ES-I3 (cell line): ENCODE measurements around the gene NTSR1.

Experiments
- H3K36me3 ChIP-seq: 2 replicates; pipeline ENCODE4 v1.6.1; 2013; ENCODE audit warnings: mild to moderate bottlenecking, low read length, control low read depth, moderate library complexity; ENCODE audit not compliant: insufficient read depth
- H3K4me1 ChIP-seq: 2 replicates; pipeline ENCODE4 v1.6.1; 2013; ENCODE audit warnings: mild to moderate bottlenecking, control low read depth, low read length; ENCODE audit not compliant: insufficient read depth
- H3K9ac ChIP-seq: 2 replicates; pipeline ENCODE4 v1.6.1; 2013; ENCODE audit warnings: low read depth, mild to moderate bottlenecking, low read length, moderate library complexity
- H3K9me3 ChIP-seq: 2 replicates; pipeline ENCODE4 v1.6.1; 2013; ENCODE audit warnings: mild to moderate bottlenecking, low read length, moderate library complexity; ENCODE audit not compliant: control insufficient read depth, insufficient read depth

The NTSR1 gene

GRCh38 chr20:62667530-62668440 is 40.9 kb upstream of the NTSR1 start:
- Histone ChIP-seq H3K9ac (no peak overlapping the region), H3K36me3 (no peaks in the 10 kb centered on the region), H3K9me3 (no peaks in the 10 kb centered on the region), H3K4me1 (peaks cover 6% of the 10 kb centered on the region)

GRCh38 chr20:62668441-62669027 is 40.1 kb upstream of the NTSR1 start:
- Histone ChIP-seq H3K4me1 (peaks cover 3% of the 10 kb centered on the region), H3K36me3 (no peaks in the 10 kb centered on the region), H3K9me3 (no peaks in the 10 kb centered on the region), H3K9ac (no peak overlapping the region)

GRCh38 chr20:62669249-62669648 is 39.4 kb upstream of the NTSR1 start:
- Histone ChIP-seq H3K4me1 (no peaks in the 10 kb centered on the region), H3K36me3 (no peaks in the 10 kb centered on the region), H3K9ac (no peak overlapping the region), H3K9me3 (no peaks in the 10 kb centered on the region)

- H3K9ac ChIP-seq, result no peak overlapping the region
- H3K36me3 ChIP-seq, result no peaks in the 10 kb centered on the region
- no peaks in the 10 kb centered on the region for H3K9me3 ChIP-seq
- H3K4me1 ChIP-seq, result no peaks in the 10 kb centered on the region
Observed at GRCh38 chr20:62670156-62670555, 38.5 kb upstream of the NTSR1 start.

- H3K36me3 ChIP-seq, result no peaks in the 10 kb centered on the region
- H3K9me3 ChIP-seq, result no peaks in the 10 kb centered on the region
- no peaks in the 10 kb centered on the region for H3K4me1 ChIP-seq
- no peak overlapping the region for H3K9ac ChIP-seq
Observed at GRCh38 chr20:62670998-62671397, 37.6 kb upstream of the NTSR1 start.

GRCh38 chr20:62671765-62672164 is 36.9 kb upstream of the NTSR1 start:
- Histone ChIP-seq H3K9me3 (no peaks in the 10 kb centered on the region), H3K9ac (no peak overlapping the region), H3K36me3 (no peaks in the 10 kb centered on the region), H3K4me1 (no peaks in the 10 kb centered on the region)

GRCh38 chr20:62674370-62674769 is 34.3 kb upstream of the NTSR1 start:
- Histone ChIP-seq H3K4me1 (no peaks in the 10 kb centered on the region), H3K9ac (no peak overlapping the region), H3K9me3 (no peaks in the 10 kb centered on the region), H3K36me3 (no peaks in the 10 kb centered on the region)

- no peaks in the 10 kb centered on the region for H3K36me3 ChIP-seq
- H3K9ac ChIP-seq, result no peak overlapping the region
- no peaks in the 10 kb centered on the region for H3K4me1 ChIP-seq
Observed at GRCh38 chr20:62675156-62675876, 33.3 kb upstream of the NTSR1 start.

GRCh38 chr20:62675877-62676260 is 32.8 kb upstream of the NTSR1 start:
- Histone ChIP-seq H3K4me1 (no peaks in the 10 kb centered on the region), H3K9ac (no peak overlapping the region), H3K9me3 (no peaks in the 10 kb centered on the region; the same call in 1 of the 2 replicates), H3K36me3 (no peaks in the 10 kb centered on the region)

More at GRCh38 chr20:62675156-62675876, 33.3 kb upstream of the NTSR1 start:
- no peaks in the 10 kb centered on the region; the same call in 1 of the 2 replicates for H3K9me3 ChIP-seq

- no peaks in the 10 kb centered on the region for H3K36me3 ChIP-seq
- no peaks in the 10 kb centered on the region for H3K4me1 ChIP-seq
- H3K9me3 ChIP-seq, result no peaks in the 10 kb centered on the region; the same call in 1 of the 2 replicates
- no peak overlapping the region for H3K9ac ChIP-seq
Observed at GRCh38 chr20:62676976-62677375, 31.7 kb upstream of the NTSR1 start.

- Histone ChIP-seq H3K9ac (no peak overlapping the region), H3K4me1 (no peaks in the 10 kb centered on the region), H3K36me3 (no peaks in the 10 kb centered on the region), H3K9me3 (no peaks in the 10 kb centered on the region; the same call in 1 of the 2 replicates)
Observed at GRCh38 chr20:62677678-62678077, 31.0 kb upstream of the NTSR1 start.

GRCh38 chr20:62678553-62678952 is 30.1 kb upstream of the NTSR1 start:
- no peaks in the 10 kb centered on the region; the same call in 1 of the 2 replicates for H3K9me3 ChIP-seq
- H3K36me3 ChIP-seq, result no peaks in the 10 kb centered on the region
- no peak overlapping the region for H3K9ac ChIP-seq
- H3K4me1 ChIP-seq, result no peaks in the 10 kb centered on the region

GRCh38 chr20:62679978-62680589 is 28.6 kb upstream of the NTSR1 start:
- Histone ChIP-seq H3K4me1 (no peaks in the 10 kb centered on the region), H3K9me3 (no peaks in the 10 kb centered on the region; the same call in 1 of the 2 replicates), H3K36me3 (no peaks in the 10 kb centered on the region), H3K9ac (no peak overlapping the region)

- Histone ChIP-seq H3K4me1 (peaks cover 7% of the 10 kb centered on the region; the same call in 1 of the 2 replicates), H3K9ac (no peak overlapping the region), H3K36me3 (no peaks in the 10 kb centered on the region), H3K9me3 (no peaks in the 10 kb centered on the region; the same call in 1 of the 2 replicates)
Observed at GRCh38 chr20:62682912-62683517, 25.6 kb upstream of the NTSR1 start.
